Endothelial cell of umbilical vein (primary cell): ENCODE results near the gene CACNA2D1. TPM values are rescaled to one million over a fixed set of nuclear protein-coding genes. Genes with fewer than 3 reads are reported as not detected.

Source experiments
- BruUV-seq: library from RNA; stranded (reverse); fragments of 400-500 nt; replicated peaks from 2 replicates; lab custom pipeline; 2021; lab: Mats Ljungman, UMichigan
- CTCF ChIA-PET: fragments of 300-600, 350-600 bp; sonication (Branson Sonifier 250); formaldehyde crosslinking; loops from one replicate; lab custom pipeline; 2021; ENCODE audit warnings: antibody characterized with exemption, inconsistent platforms; lab: Charles Lee
- POLR2A ChIA-PET: fragments of 300-600, 350-600 bp; sonication (Branson Sonifier 250); formaldehyde crosslinking; loops from one replicate; lab custom pipeline; 2021; ENCODE audit warnings: antibody characterized with exemption, inconsistent platforms; lab: Charles Lee
- DNase-seq: peaks from one replicate; pipeline ENCODE4 v3.0.0-alpha.2; 2011; ENCODE audit warnings: low read depth, low spot score
- FAIRE-seq: peaks from 2 replicates; lab custom pipeline; 2011; peaks lifted over from hg19 to GRCh38; lab: Jason Lieb, UNC
- H2AFZ ChIP-seq: 2 replicates; pipeline ENCODE4 v1.6.0; 2012; ENCODE audit warnings: low read depth, low read length, control low read depth, inconsistent platforms
- H3K27ac ChIP-seq: 2 replicates; pipeline ENCODE4 v1.5.1; 2011; ENCODE audit warnings: low read depth, mild to moderate bottlenecking, control low read depth, low read length, moderate library complexity; ENCODE audit not compliant: insufficient read depth
- H3K27me3 ChIP-seq, 2 experiments: 2 replicates each; pipeline versions ENCODE4 v1.6.0 to v1.6.1; 2011; ENCODE audit warnings: low read length in 2 of 2, mixed read lengths in 1 of 2; ENCODE audit not compliant: control insufficient read depth in 2 of 2, insufficient read depth in 2 of 2
- H3K36me3 ChIP-seq, 2 experiments: 2 replicates in 1 of 2; 3 replicates in 1 of 2; pipeline ENCODE4 v1.5.1; 2011; ENCODE audit warnings: low read length in 2 of 2, mild to moderate bottlenecking in 1 of 2, moderate library complexity in 1 of 2; ENCODE audit not compliant: control insufficient read depth in 2 of 2, insufficient read depth in 2 of 2; ENCODE audit errors: extremely low read depth in 1 of 2
- H3K4me1 ChIP-seq: 3 replicates; pipeline ENCODE4 v1.5.1; 2011; ENCODE audit warnings: mild to moderate bottlenecking, low read length; ENCODE audit not compliant: control insufficient read depth, insufficient read depth; ENCODE audit errors: extremely low read depth
- H3K4me2 ChIP-seq: 2 replicates; pipeline ENCODE4 v1.6.1; 2011; ENCODE audit warnings: low read length, control low read depth, mixed read lengths; ENCODE audit not compliant: insufficient read depth
- H3K4me3 ChIP-seq, 3 experiments: fragments of 200-600 bp in 1 of 3; sonication (generic), shearing (Covaris generic) in 1 of 3; replicated peaks in 1 of 3; 2 replicates each; pipeline ENCODE4 v1.5.1; 2011 to 2016; ENCODE audit warnings: control low read depth in 3 of 3, low read length in 3 of 3, mild to moderate bottlenecking in 2 of 3, inconsistent platforms in 1 of 3, low read depth in 1 of 3, moderate library complexity in 1 of 3; ENCODE audit not compliant: insufficient read depth in 1 of 3
- H3K79me2 ChIP-seq: 2 replicates; pipeline ENCODE4 v1.6.0; 2012; ENCODE audit warnings: low read length, inconsistent platforms; ENCODE audit not compliant: control insufficient read depth, insufficient read depth
- H3K9ac ChIP-seq: replicated peaks from 2 replicates; pipeline ENCODE3; 2011; ENCODE audit warnings: low read length, control low read depth; ENCODE audit not compliant: insufficient read depth; ENCODE audit errors: extremely low read depth
- H3K9me1 ChIP-seq: replicated peaks from 3 replicates; pipeline ENCODE4 v1.6.0; 2011; ENCODE audit warnings: mild to moderate bottlenecking, low read length; ENCODE audit not compliant: control insufficient read depth, insufficient read depth; ENCODE audit errors: extremely low read depth
- H3K9me3 ChIP-seq: replicated peaks from 2 replicates; pipeline ENCODE4 v1.5.1; 2012; ENCODE audit warnings: low read length, inconsistent platforms; ENCODE audit not compliant: control insufficient read depth, insufficient read depth
- H4K20me1 ChIP-seq: replicated peaks from 2 replicates; pipeline ENCODE3; 2011; ENCODE audit warnings: mild to moderate bottlenecking, low read length; ENCODE audit not compliant: control insufficient read depth, insufficient read depth; ENCODE audit errors: extremely low read depth
- EZH2 ChIP-seq: IDR thresholded peaks from 2 replicates; pipeline ENCODE4 v1.6.1; 2012; ENCODE audit warnings: borderline replicate concordance, low read depth, mild to moderate bottlenecking, moderate library complexity, low read length, inconsistent platforms; ENCODE audit not compliant: severe bottlenecking
- FOS ChIP-seq: IDR thresholded peaks from 2 replicates; pipeline ENCODE4 v1.6.1; 2011; ENCODE audit warnings: mild to moderate bottlenecking, low read length, moderate library complexity, borderline replicate concordance; ENCODE audit not compliant: insufficient read depth
- GATA2 ChIP-seq: IDR thresholded peaks from 2 replicates; pipeline ENCODE4 v1.7.0; 2011; ENCODE audit warnings: low read depth, mild to moderate bottlenecking, moderate library complexity, mixed read lengths, low read length; ENCODE audit not compliant: insufficient read length, insufficient read depth
- JUN ChIP-seq: IDR thresholded peaks from 2 replicates; pipeline ENCODE4 v1.6.1; 2011; ENCODE audit warnings: borderline replicate concordance, low read depth; ENCODE audit not compliant: insufficient read length, insufficient read depth
- POLR2A ChIP-seq: IDR thresholded peaks from 2 replicates; pipeline ENCODE4 v1.6.1; 2012; ENCODE audit warnings: low read depth, mild to moderate bottlenecking, control low read depth, low read length
- POLR2AphosphoS5 ChIP-seq: IDR thresholded peaks from 2 replicates; pipeline ENCODE4 v1.6.1; 2012; ENCODE audit warnings: low read depth, mild to moderate bottlenecking, control low read depth, low read length, moderate library complexity; ENCODE audit not compliant: insufficient read depth
- dilution Hi-C: fragments of 300-500 bp; cut with MboI; formaldehyde crosslinking; loops from one replicate; pipeline ENCODE4 v1.15.0; 2019; ENCODE audit warnings: low sequenced_read_pairs; ENCODE audit not compliant: extremely low pct_ligation_motif_present
- intact Hi-C: fragments of 100-400 bp; cut with micrococcal nuclease; formaldehyde crosslinking; loops from one replicate; pipeline ENCODE4 v1.10.0; 2022
- polyA plus RNA-seq, 4 experiments: library from polyadenylated mRNA; depleted of rRNA in 3 of 4; stranded (reverse) in 3 of 4; unstranded in 1 of 4; fragments of >200 nt; gene quantifications; 2 replicates each; pipeline versions ENCODE4 v1.2.1 to v1.2.3, GENCODE V29; 2011 to 2012; ENCODE audit warnings: missing spikeins in 1 of 4
- total RNA-seq: library from RNA; stranded (reverse); gene quantifications from 2 replicates; pipeline ENCODE4 v1.2.3, GENCODE V29; 2021
- TF ChIP-seq, protein P1 (sequence below): IDR thresholded peaks from 2 replicates; pipeline ENCODE4 v1.6.1; 2011; ENCODE audit not compliant: insufficient read depth, insufficient read length

The CACNA2D1 gene
- total and polyA plus RNA-seq, 2 donors (not counting 3 experiments of a cell fraction or from before 2014, with no cell fraction given) = 4.1 to 38.6 TPM

DNA sequence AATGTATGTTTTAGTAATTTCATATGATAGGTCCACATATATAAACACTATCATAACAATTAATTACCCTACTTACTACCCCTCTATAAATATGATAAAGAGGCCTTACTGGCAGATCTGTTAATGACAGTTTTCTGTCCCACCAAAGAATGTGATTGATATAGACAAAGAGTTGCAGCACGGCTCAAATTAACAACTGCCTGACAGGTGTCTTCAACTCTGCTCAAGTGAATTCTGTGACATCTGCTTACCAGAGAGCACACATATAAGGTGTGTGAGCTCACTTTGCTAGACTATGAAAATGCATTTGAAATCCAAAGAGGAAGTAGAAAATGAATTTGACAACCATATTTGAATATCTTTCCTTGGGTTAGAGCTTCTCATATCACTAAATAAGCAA is 36.6 kb downstream of the CACNA2D1 start:
- Histone ChIP-seq H3K9me1 (no peaks in the 10 kb centered on the region), H3K79me2 (no peaks in the 10 kb centered on the region), H3K4me3 (no peak overlapping the region), H3K4me2 (no peak overlapping the region), H3K27me3 (no peaks in the 10 kb centered on the region), H3K9me3 (no peaks in the 10 kb centered on the region), H3K4me1 (no peaks in the 10 kb centered on the region), H3K27ac (no peak overlapping the region), H4K20me1 (no peaks in the 10 kb centered on the region), H3K36me3 (no peaks in the 10 kb centered on the region), H3K9ac (no peak overlapping the region), H2AFZ (no peak overlapping the region)
- CTCF ChIA-PET = no interaction called here
- BruUV-seq = no TSS peak
- no peak for TF ChIP-seq FOS
- no peak for TF ChIP-seq JUN
- no peak for TF ChIP-seq EZH2
- no peak for TF ChIP-seq GATA2
- TF ChIP-seq, protein P1, sequence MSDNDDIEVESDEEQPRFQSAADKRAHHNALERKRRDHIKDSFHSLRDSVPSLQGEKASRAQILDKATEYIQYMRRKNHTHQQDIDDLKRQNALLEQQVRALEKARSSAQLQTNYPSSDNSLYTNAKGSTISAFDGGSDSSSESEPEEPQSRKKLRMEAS = no peak
- dilution Hi-C loops (no loop called here), intact Hi-C loops (loop anchor here (5.0 kb wide), 1 partner anchor 1550 kb away; no protein-coding TSS in a partner anchor)
- POLR2A ChIA-PET = no interaction called here
- FAIRE-seq = no peak
- DNase-seq = no peak

DNA sequence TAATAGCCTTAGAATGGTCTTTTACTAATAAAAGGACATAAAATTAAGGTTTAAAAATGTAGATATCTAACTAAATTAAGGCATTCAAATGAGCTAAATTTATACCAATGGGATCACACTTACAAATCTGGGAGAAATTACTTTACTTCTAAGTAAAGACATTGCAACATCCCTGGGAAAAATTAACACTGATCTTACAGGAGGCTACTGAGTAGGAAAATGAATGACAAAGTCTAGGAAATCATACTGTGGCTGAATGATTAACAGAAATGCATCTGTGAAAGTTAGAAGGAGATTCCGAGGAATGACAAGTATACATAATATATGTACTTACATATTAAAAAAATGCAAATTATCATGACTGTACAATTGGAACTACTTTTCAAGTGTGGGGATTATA is 38.3 kb downstream of the CACNA2D1 start:
- BruUV-seq = no TSS peak
- POLR2A ChIA-PET = no interaction called here

More for the DNA sequence above, 38.3 kb downstream of the CACNA2D1 start:
- no peaks in the 10 kb centered on the region for H3K36me3 ChIP-seq
- H3K9me1 ChIP-seq = no peaks in the 10 kb centered on the region
- no peak overlapping the region for H3K9ac ChIP-seq
- H3K4me1 ChIP-seq = no peaks in the 10 kb centered on the region
- no peak overlapping the region for H3K4me3 ChIP-seq
- no peaks in the 10 kb centered on the region for H3K9me3 ChIP-seq
- dilution Hi-C loops (no loop called here), intact Hi-C loops (loop anchor here (5.0 kb wide), 1 partner anchor 1548 kb away; no protein-coding TSS in a partner anchor)
- TF ChIP-seq FOS (no peak), POLR2A (no peak), JUN (no peak), POLR2AphosphoS5 (no peak)
- TF ChIP-seq, protein P1 = no peak
- H4K20me1 ChIP-seq = no peaks in the 10 kb centered on the region
- no peak for DNase-seq
- no peak overlapping the region for H2AFZ ChIP-seq
- CTCF ChIA-PET = no interaction called here
- no peak for FAIRE-seq
- H3K27ac ChIP-seq = no peak overlapping the region
- no peak overlapping the region for H3K4me2 ChIP-seq
- H3K27me3 ChIP-seq = no peaks in the 10 kb centered on the region
- no peaks in the 10 kb centered on the region for H3K79me2 ChIP-seq
